ENCODE measurements around the gene ORC4.

DNA sequence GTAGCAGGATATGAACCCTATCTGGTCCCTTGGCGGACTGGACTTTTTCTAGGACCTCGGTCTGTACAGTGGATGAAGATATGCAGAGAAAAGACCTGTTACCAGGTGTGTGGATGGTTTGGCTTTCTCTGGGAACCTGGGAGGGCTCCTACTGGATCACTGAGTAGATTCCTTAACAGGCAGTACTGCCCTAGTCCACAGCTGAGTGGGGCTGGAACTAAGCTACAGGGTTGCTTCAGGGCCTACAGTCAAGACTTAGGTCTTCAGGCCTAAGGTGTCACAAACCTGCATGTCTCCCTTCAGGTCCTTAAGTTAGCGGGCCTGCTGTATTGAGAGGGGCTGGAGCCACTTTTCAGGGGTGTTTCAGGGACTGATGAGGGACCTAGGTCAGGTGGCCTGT lies 42.9 kb downstream of the ORC4 start:
- no peak for TF ChIP-seq CTCF (IDR thresholded peaks at IDR 0.05)
- TF ChIP-seq EP300 (IDR thresholded peaks at IDR 0.05): no peak
- TF ChIP-seq POLR2A (IDR thresholded peaks at IDR 0.05): no peak
